Gastroesophageal sphincter (tissue), 4 donors: Measurements from ENCODE around the gene SFTPB. TPM values are rescaled to one million over a fixed set of nuclear protein-coding genes. Genes with fewer than 3 reads are reported as not detected.

ENCODE experiments used
- ATAC-seq: fragments of 150-250 bp; one replicate; pipeline ENCODE4 v1.9.1; 2016; ENCODE audit warnings: mild to moderate bottlenecking, moderate library complexity
- H3K27ac ChIP-seq, 4 donors: fragments of 200-600 bp; sonication (generic) in 3 of 4; 1 replicate in 3 of 4; 2 replicates in 1 of 4; pipeline ENCODE4 v1.5.1; 2016 to 2019
- H3K27me3 ChIP-seq: fragments of 200-600 bp; sonication (generic); one replicate; pipeline ENCODE4 v1.5.1; 2019
- H3K36me3 ChIP-seq, 2 donors: fragments of 200-600 bp; sonication (generic); one replicate each; pipeline ENCODE4 v1.5.1; 2019; ENCODE audit warnings: control low read depth in 1 of 2
- H3K4me1 ChIP-seq, 3 donors: fragments of 200-600 bp; sonication (generic); 1 replicate in 2 of 3; 2 replicates in 1 of 3; pipeline ENCODE4 v1.5.1; 2016 to 2019; ENCODE audit warnings: control low read depth in 2 of 3
- H3K4me3 ChIP-seq, 2 donors: fragments of 200-600 bp; sonication (generic); one replicate each; pipeline ENCODE4 v1.5.1; 2019; ENCODE audit warnings: mild to moderate bottlenecking in 1 of 2, moderate library complexity in 1 of 2
- H3K9me3 ChIP-seq, 3 donors: fragments of 200-600 bp; sonication (generic); one replicate each; pipeline ENCODE4 v1.5.1; 2017 to 2019; ENCODE audit warnings: control low read depth in 2 of 3
- EP300 ChIP-seq: sonication (generic); formaldehyde crosslinking; IDR thresholded peaks from one replicate; pipeline ENCODE4 v1.6.1; 2017; ENCODE audit warnings: antibody characterized with exemption, mild to moderate bottlenecking
- POLR2A ChIP-seq, 2 donors: fragments of 450-650 bp; IDR thresholded peaks; one replicate each; pipeline ENCODE4 v1.6.1; 2017; ENCODE audit warnings: antibody characterized with exemption in 2 of 2, mild to moderate bottlenecking in 2 of 2, moderate library complexity in 1 of 2
- POLR2AphosphoS5 ChIP-seq: sonication (generic); formaldehyde crosslinking; IDR thresholded peaks from one replicate; pipeline ENCODE4 v1.6.1; 2017; ENCODE audit warnings: antibody characterized with exemption
- WGBS, 2 donors: methylation state at CpG; one replicate each; pipeline ENCODE4 v1.1.5; 2018; ENCODE audit warnings: low coverage in 1 of 2; 5-methylcytosine and 5-hydroxymethylcytosine counted together
- total RNA-seq, 4 donors: library from RNA; depleted of rRNA; stranded (reverse); fragments of >200 nt; gene quantifications; one replicate each; pipeline ENCODE4 v1.1.0, GENCODE V29; 2016
- TF ChIP-seq, protein P1 (sequence below), 4 experiments: fragments of 200-600 bp in 2 of 4; fragments of 450-650 bp in 2 of 4; sonication (generic) in 1 of 4; IDR thresholded peaks; one replicate each; pipeline ENCODE4 v1.5.1; 2017 to 2019; ENCODE audit warnings: antibody characterized with exemption in 4 of 4, mild to moderate bottlenecking in 2 of 4, moderate library complexity in 2 of 4

Gene SFTPB
- total RNA-seq, 4 donors from 2014 or later = not detected

DNA sequence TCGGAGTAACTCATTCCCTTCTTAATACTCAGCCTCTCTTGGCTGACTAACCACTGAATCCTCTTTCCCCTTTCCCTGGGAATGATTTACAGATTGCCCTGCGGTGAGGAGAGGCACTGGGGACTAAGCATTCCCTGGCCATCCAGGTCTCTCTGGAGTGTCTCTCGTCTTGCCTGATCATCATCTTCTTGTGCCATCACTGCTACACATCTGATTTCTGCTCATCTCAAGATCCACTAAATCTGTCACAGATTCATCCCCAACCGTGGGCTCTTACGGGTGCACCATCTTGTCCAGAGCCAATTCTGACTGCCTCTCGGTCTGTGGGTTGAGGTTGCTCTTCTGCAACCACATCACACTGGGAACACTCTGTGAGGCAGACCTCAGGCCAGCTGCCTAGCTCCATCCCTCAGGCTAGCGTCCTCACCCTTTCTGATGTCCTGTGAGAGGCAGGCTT, 12.0 kb downstream of the SFTPB start:
- Histone ChIP-seq H3K4me1 (peaks cover 0 to 2% (median 0%) of the 10 kb centered on the region in 3 donors), H3K9me3 (no peaks in the 10 kb centered on the region), H3K27me3 (no peaks in the 10 kb centered on the region), H3K4me3 (no peak overlapping the region), H3K27ac (no peak overlapping the region), H3K36me3 (peaks cover 0 to 73% of the 10 kb centered on the region in 2 donors)
- ATAC-seq = no peak
- 80 to 87% methylated on average over 4 to 7 of the region's 7 CpGs for WGBS, 2 donors
- TF ChIP-seq EP300 = no peak
- TF ChIP-seq, protein P1, sequence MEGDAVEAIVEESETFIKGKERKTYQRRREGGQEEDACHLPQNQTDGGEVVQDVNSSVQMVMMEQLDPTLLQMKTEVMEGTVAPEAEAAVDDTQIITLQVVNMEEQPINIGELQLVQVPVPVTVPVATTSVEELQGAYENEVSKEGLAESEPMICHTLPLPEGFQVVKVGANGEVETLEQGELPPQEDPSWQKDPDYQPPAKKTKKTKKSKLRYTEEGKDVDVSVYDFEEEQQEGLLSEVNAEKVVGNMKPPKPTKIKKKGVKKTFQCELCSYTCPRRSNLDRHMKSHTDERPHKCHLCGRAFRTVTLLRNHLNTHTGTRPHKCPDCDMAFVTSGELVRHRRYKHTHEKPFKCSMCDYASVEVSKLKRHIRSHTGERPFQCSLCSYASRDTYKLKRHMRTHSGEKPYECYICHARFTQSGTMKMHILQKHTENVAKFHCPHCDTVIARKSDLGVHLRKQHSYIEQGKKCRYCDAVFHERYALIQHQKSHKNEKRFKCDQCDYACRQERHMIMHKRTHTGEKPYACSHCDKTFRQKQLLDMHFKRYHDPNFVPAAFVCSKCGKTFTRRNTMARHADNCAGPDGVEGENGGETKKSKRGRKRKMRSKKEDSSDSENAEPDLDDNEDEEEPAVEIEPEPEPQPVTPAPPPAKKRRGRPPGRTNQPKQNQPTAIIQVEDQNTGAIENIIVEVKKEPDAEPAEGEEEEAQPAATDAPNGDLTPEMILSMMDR (IDR thresholded peaks at IDR 0.05) = no peak
- no peak for TF ChIP-seq POLR2A (IDR thresholded peaks at IDR 0.05)
- TF ChIP-seq POLR2AphosphoS5 = no peak

DNA sequence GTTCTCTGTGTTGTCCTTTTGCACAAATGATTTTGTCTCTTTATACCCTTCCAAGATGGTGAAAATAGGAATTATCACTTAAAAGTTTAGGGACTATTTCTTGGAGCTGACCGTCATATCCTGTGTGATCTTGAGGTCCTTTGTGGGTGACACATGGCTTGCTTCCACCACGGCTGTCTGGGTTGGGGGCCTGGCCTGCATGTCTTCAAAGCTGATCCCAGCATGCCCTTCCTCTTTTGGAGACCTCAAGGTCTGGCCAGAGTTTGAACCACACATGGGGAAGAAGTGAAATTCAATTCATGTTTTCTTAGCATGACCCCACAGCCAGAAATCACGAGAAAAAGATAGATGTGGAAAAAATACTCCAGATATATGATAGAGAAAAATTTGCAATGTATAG, 14.0 kb downstream of the SFTPB start:
- 76 to 100% methylated on average over 1 to 3 of the region's 3 CpGs for WGBS, 2 donors
- peaks cover 0 to 86% of the 10 kb centered on the region in 2 donors for H3K36me3 ChIP-seq

DNA sequence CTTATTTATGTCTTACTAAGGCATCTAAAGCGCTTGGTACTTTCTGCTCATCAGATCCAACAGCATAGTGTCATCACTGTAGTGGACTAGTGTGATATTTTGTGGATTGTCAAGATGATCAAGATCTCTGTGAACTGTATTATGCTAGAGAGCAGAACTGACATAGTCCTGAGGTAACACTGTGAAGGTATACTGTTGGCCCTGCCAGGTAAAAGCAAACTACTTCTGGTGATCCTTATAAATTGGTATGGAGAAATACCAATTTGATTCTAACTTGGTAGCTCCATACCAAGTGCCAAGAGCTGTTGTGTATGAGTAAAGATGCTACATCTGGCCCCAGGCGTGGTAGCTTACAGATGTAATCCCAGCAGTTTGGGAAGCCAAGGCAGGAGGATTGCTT, 15.9 kb downstream of the SFTPB start:
- Histone ChIP-seq H3K36me3 (peaks cover 0 to 88% of the 10 kb centered on the region in 2 donors), H3K4me1 (no peaks in the 10 kb centered on the region), H3K27me3 (no peaks in the 10 kb centered on the region), H3K9me3 (no peaks in the 10 kb centered on the region), H3K4me3 (no peak overlapping the region), H3K27ac (no peak overlapping the region)
- 90 to 100% methylated on average over 2 of the region's 2 CpGs for WGBS, 2 donors
- TF ChIP-seq POLR2A (IDR thresholded peaks at IDR 0.05) (no peak), POLR2AphosphoS5 (no peak), EP300 (no peak)
- TF ChIP-seq, protein P1 (IDR thresholded peaks at IDR 0.05) = no peak
- ATAC-seq = no peak

More for the DNA sequence above, 14.0 kb downstream of the SFTPB start:
- Histone ChIP-seq H3K4me3 (no peak overlapping the region), H3K9me3 (no peaks in the 10 kb centered on the region), H3K27me3 (no peaks in the 10 kb centered on the region), H3K27ac (no peak overlapping the region), H3K4me1 (no peaks in the 10 kb centered on the region)
- TF ChIP-seq, protein P1 (IDR thresholded peaks at IDR 0.05) = no peak
- no peak for TF ChIP-seq POLR2A (IDR thresholded peaks at IDR 0.05)
- no peak for TF ChIP-seq EP300
- TF ChIP-seq POLR2AphosphoS5 = no peak
- no peak for ATAC-seq

DNA sequence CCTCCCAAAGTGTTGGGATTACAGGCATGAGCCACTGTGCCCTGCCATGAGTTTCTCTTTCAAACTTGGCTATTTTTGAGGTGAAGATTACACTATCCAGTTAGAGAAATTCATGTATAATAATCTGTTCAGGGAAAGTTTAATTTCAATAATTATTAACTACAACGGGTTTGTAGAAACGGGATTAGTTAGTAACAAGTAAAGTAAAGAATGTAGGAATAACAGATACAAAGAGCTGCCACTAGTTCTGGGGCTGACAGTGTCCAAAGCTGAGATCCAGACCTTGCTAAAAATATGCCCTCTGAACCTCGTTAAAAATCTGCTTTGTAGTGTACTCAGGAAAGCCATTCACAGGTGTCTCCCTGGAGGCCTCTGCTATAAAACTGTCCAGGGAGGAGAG, 16.9 kb downstream of the SFTPB start:
- no peak for ATAC-seq
- WGBS, 2 donors = 85 to 87% methylated on average over 3 of the region's 3 CpGs
- Histone ChIP-seq H3K4me1 (no peaks in the 10 kb centered on the region), H3K9me3 (no peaks in the 10 kb centered on the region), H3K27me3 (no peaks in the 10 kb centered on the region), H3K27ac (no peak overlapping the region), H3K4me3 (no peak overlapping the region), H3K36me3 (peaks cover 0 to 88% of the 10 kb centered on the region in 2 donors)
- TF ChIP-seq, protein P1 (IDR thresholded peaks at IDR 0.05) = no peak
- no peak for TF ChIP-seq POLR2AphosphoS5
- TF ChIP-seq POLR2A (IDR thresholded peaks at IDR 0.05) = no peak
- no peak for TF ChIP-seq EP300

DNA sequence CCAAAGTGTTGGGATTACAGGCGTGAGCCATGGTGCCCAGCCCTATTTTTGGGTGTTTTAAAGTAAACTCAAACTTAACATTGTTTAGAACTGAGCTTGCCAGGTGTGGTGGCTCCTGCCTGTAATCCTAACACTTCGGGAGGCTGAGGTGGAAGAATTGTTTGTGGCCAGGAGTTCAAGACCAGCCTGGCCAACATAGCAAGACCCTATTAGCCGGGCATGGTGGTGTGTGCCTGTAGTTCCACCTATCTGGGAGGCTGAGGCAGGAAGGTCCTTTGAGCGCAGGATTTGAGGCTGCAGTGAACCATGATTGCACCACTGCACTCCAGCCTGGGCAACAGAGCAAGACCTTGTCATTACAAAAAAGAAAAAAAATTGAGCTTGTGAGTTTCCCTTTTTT, 17.5 kb downstream of the SFTPB start:
- Histone ChIP-seq H3K4me3 (no peak overlapping the region), H3K27me3 (no peaks in the 10 kb centered on the region), H3K27ac (no peak overlapping the region), H3K36me3 (peaks cover 5 to 91% of the 10 kb centered on the region in 2 donors), H3K4me1 (no peaks in the 10 kb centered on the region), H3K9me3 (no peaks in the 10 kb centered on the region)
- ATAC-seq = no peak
- 100% methylated on average over 2 of the region's 4 CpGs; no CpG with 5 or more reads in 1 of the 2 donors for WGBS, 2 donors
- TF ChIP-seq POLR2AphosphoS5 (no peak), POLR2A (IDR thresholded peaks at IDR 0.05) (no peak)
